HEK293 (cell line): ENCODE data around the gene SUGP2.
A peak's percentile ranks its signal among the peaks of the same experiment; 100 is the strongest.

Experiments used
- CTCF ChIA-PET: fragments of 350-600 bp; formaldehyde crosslinking; extraction: SDS; loops from one replicate; lab custom pipeline; 2021; ENCODE audit warnings: antibody characterized with exemption; lab: Yijun Ruan, JAX
- POLR2A ChIA-PET: fragments of 300-600 bp; formaldehyde crosslinking; extraction: SDS; loops from one replicate; lab custom pipeline; 2020; ENCODE audit warnings: antibody characterized with exemption, inconsistent platforms; lab: Yijun Ruan, JAX
- H3K27ac ChIP-seq: fragments of 200-500 bp; sonication (Bioruptor generic); 2 replicates; pipeline ENCODE4 v1.5.1; 2014; ENCODE audit warnings: low read depth, low read length, control low read depth, inconsistent platforms; ENCODE audit errors: extremely low read depth
- H3K36me3 ChIP-seq, 2 experiments: fragments of 200-500 bp in 1 of 2; sonication (Bioruptor generic) in 1 of 2; 1 replicate in 1 of 2; 2 replicates in 1 of 2; pipeline ENCODE4 v1.5.1; 2014 to 2017; ENCODE audit warnings: inconsistent platforms in 2 of 2, low read length in 2 of 2; ENCODE audit not compliant: control insufficient read depth in 2 of 2, insufficient read depth in 1 of 2
- H3K4me1 ChIP-seq: fragments of 200-500 bp; sonication (Bioruptor generic); 2 replicates; pipeline ENCODE4 v1.5.1; 2014; ENCODE audit warnings: mild to moderate bottlenecking, low read length, inconsistent platforms; ENCODE audit not compliant: control insufficient read depth, insufficient read depth
- H3K4me3 ChIP-seq: 2 replicates; pipeline ENCODE4 v1.5.1; 2011; ENCODE audit warnings: low read depth, mild to moderate bottlenecking, control low read depth, low read length, moderate library complexity
- H3K9me3 ChIP-seq: fragments of 200-500 bp; sonication (Bioruptor generic); 2 replicates; pipeline ENCODE4 v1.5.1; 2014; ENCODE audit warnings: low read depth, low read length, inconsistent platforms; ENCODE audit not compliant: control insufficient read depth, insufficient read depth
- GLI2 ChIP-seq: fragments of 450-650 bp; formaldehyde crosslinking; IDR thresholded peaks from 2 replicates; pipeline ENCODE4; 2017; ENCODE audit warnings: missing biosample characterization, missing genetic modification characterization, low read depth, borderline replicate concordance
- GLIS1 ChIP-seq: fragments of 450-650 bp; formaldehyde crosslinking; IDR thresholded peaks from 2 replicates; pipeline ENCODE4 v1.5.1; 2016; ENCODE audit warnings: missing biosample characterization, missing genetic modification characterization
- MYNN ChIP-seq: fragments of 450-650 bp; formaldehyde crosslinking; IDR thresholded peaks from 2 replicates; pipeline ENCODE4 v1.5.1; 2016; ENCODE audit warnings: missing biosample characterization, missing genetic modification characterization, borderline replicate concordance
- SP2 ChIP-seq: fragments of 450-650 bp; formaldehyde crosslinking; IDR thresholded peaks from 2 replicates; pipeline ENCODE4 v1.5.1; 2016; ENCODE audit warnings: missing biosample characterization, missing genetic modification characterization
- SP3 ChIP-seq: fragments of 450-650 bp; formaldehyde crosslinking; IDR thresholded peaks from 2 replicates; pipeline ENCODE4 v1.5.1; 2016; ENCODE audit warnings: missing biosample characterization, missing genetic modification characterization
- YY1 ChIP-seq: fragments of 450-650 bp; formaldehyde crosslinking; IDR thresholded peaks from 2 replicates; pipeline ENCODE4 v1.5.1; 2018; ENCODE audit warnings: missing biosample characterization, missing genetic modification characterization
- ZBTB1 ChIP-seq: fragments of 450-650 bp; formaldehyde crosslinking; IDR thresholded peaks from 2 replicates; pipeline ENCODE4 v1.5.1; 2016; ENCODE audit warnings: missing biosample characterization, missing genetic modification characterization
- ZBTB10 ChIP-seq: fragments of 450-650 bp; formaldehyde crosslinking; IDR thresholded peaks from 2 replicates; pipeline ENCODE4 v1.5.1; 2016; ENCODE audit warnings: missing biosample characterization, missing genetic modification characterization
- ZBTB26 ChIP-seq: fragments of 450-650 bp; formaldehyde crosslinking; optimal IDR thresholded peaks from 2 replicates; pipeline ENCODE3; 2016; ENCODE audit warnings: missing biosample characterization, mild to moderate bottlenecking, missing genetic modification characterization
- ZBTB8A ChIP-seq: fragments of 450-650 bp; formaldehyde crosslinking; IDR thresholded peaks from 2 replicates; pipeline ENCODE4 v1.5.1; 2016; ENCODE audit warnings: missing biosample characterization, missing genetic modification characterization
- ZNF155 ChIP-seq: fragments of 450-650 bp; formaldehyde crosslinking; IDR thresholded peaks from 2 replicates; pipeline ENCODE4 v1.5.1; 2016; ENCODE audit warnings: missing biosample characterization, missing genetic modification characterization
- ZNF16 ChIP-seq: fragments of 450-650 bp; formaldehyde crosslinking; IDR thresholded peaks from 2 replicates; pipeline ENCODE4 v1.5.1; 2016; ENCODE audit warnings: low read depth, missing biosample characterization, missing genetic modification characterization
- ZNF184 ChIP-seq: fragments of 450-650 bp; IDR thresholded peaks from 2 replicates; pipeline ENCODE4 v1.5.1; 2018; ENCODE audit warnings: missing biosample characterization, mild to moderate bottlenecking, missing genetic modification characterization
- ZNF239 ChIP-seq: fragments of 450-650 bp; formaldehyde crosslinking; IDR thresholded peaks from 2 replicates; pipeline ENCODE4 v1.5.1; 2016; ENCODE audit warnings: missing biosample characterization, missing genetic modification characterization
- ZNF354C ChIP-seq: fragments of 450-650 bp; formaldehyde crosslinking; IDR thresholded peaks from 2 replicates; pipeline ENCODE4 v1.5.1; 2016; ENCODE audit warnings: missing biosample characterization, missing genetic modification characterization, low read depth, borderline replicate concordance
- ZNF423 ChIP-seq: fragments of 450-650 bp; formaldehyde crosslinking; IDR thresholded peaks from 2 replicates; pipeline ENCODE4 v1.5.1; 2016; ENCODE audit warnings: missing biosample characterization, missing genetic modification characterization
- ZNF501 ChIP-seq: fragments of 450-650 bp; formaldehyde crosslinking; IDR thresholded peaks from 2 replicates; pipeline ENCODE4 v1.5.1; 2016; ENCODE audit warnings: missing biosample characterization, missing genetic modification characterization
- ZNF513 ChIP-seq: fragments of 450-650 bp; IDR thresholded peaks from 2 replicates; pipeline ENCODE4 v1.5.1; 2018; ENCODE audit warnings: missing biosample characterization, missing genetic modification characterization
- ZNF571 ChIP-seq: fragments of 450-650 bp; formaldehyde crosslinking; IDR thresholded peaks from 2 replicates; pipeline ENCODE4 v1.5.0; 2017; ENCODE audit warnings: missing biosample characterization, missing genetic modification characterization
- ZNF623 ChIP-seq: fragments of 450-650 bp; formaldehyde crosslinking; IDR thresholded peaks from 2 replicates; pipeline ENCODE4 v1.5.1; 2016; ENCODE audit warnings: missing biosample characterization, missing genetic modification characterization
- ZNF664 ChIP-seq: fragments of 450-650 bp; formaldehyde crosslinking; IDR thresholded peaks from 2 replicates; pipeline ENCODE4 v1.5.1; 2016; ENCODE audit warnings: missing biosample characterization, missing genetic modification characterization
- ZNF768 ChIP-seq: fragments of 450-650 bp; formaldehyde crosslinking; IDR thresholded peaks from 2 replicates; pipeline ENCODE4 v1.5.1; 2018; ENCODE audit warnings: missing biosample characterization, mild to moderate bottlenecking, missing genetic modification characterization
- ZXDB ChIP-seq: fragments of 450-650 bp; formaldehyde crosslinking; IDR thresholded peaks from 2 replicates; pipeline ENCODE4 v1.5.1; 2016; ENCODE audit warnings: missing biosample characterization, missing genetic modification characterization

SUGP2 gene

GRCh38 chr19:18951721-18952281, 81.5 kb downstream of the SUGP2 start:
- ChIA-PET CTCF (no interaction called here), POLR2A (no interaction called here)
- H3K4me1 ChIP-seq = no peaks in the 10 kb centered on the region
- no peaks in the 10 kb centered on the region for H3K36me3 ChIP-seq
- no peaks in the 10 kb centered on the region for H3K9me3 ChIP-seq
- no peak for TF ChIP-seq SP3
- peak; percentile 94 for TF ChIP-seq ZNF623
- TF ChIP-seq ZNF16 (tag by site-specific recombination) = peak; percentile 83
- no peak overlapping the region for H3K4me3 ChIP-seq
- no peak overlapping the region for H3K27ac ChIP-seq

GRCh38 chr19:18949858-18950257, 83.5 kb downstream of the SUGP2 start:
- TF ChIP-seq ZNF239 (tag by site-specific recombination) (no peak), GLI2 (tag by site-specific recombination) (no peak), YY1 (tag by site-specific recombination) (no peak), ZNF768 (tag by site-specific recombination) (no peak), ZNF423 (no peak), ZXDB (tag by site-specific recombination) (no peak), ZNF155 (no peak), ZNF354C (tag by site-specific recombination) (no peak), ZBTB8A (tag by site-specific recombination) (no peak), MYNN (tag by site-specific recombination) (no peak), ZBTB10 (no peak)
- Histone ChIP-seq H3K36me3 (no peaks in the 10 kb centered on the region), H3K4me3 (no peak overlapping the region), H3K27ac (no peak overlapping the region), H3K9me3 (no peaks in the 10 kb centered on the region), H3K4me1 (no peaks in the 10 kb centered on the region)
- ChIA-PET CTCF (interaction anchor here (0.6 to 0.9 kb wide), 3 partner anchors 21 to 83 kb away, joined by 3 read pairs; no protein-coding TSS in a partner anchor), POLR2A (no interaction called here)

- CTCF ChIA-PET = interaction anchor here (0.6 to 1.6 kb wide), 3 partner anchors 38 to 43 kb away, joined by 3 to 8 read pairs (median 5); no protein-coding TSS in a partner anchor
- H3K4me3 ChIP-seq = no peak overlapping the region
- H3K4me1 ChIP-seq = no peaks in the 10 kb centered on the region
- TF ChIP-seq GLIS1 (no peak), ZBTB1 (tag by site-specific recombination) (no peak), SP2 (no peak), ZNF184 (no peak), ZBTB26 (tag by site-specific recombination) (no peak), ZNF513 (no peak), ZNF664 (no peak), ZNF501 (tag by site-specific recombination) (no peak), ZNF571 (no peak)
- H3K36me3 ChIP-seq = no peaks in the 10 kb centered on the region
- no peak overlapping the region for H3K27ac ChIP-seq
- POLR2A ChIA-PET = no interaction called here
- no peaks in the 10 kb centered on the region for H3K9me3 ChIP-seq
Measured at GRCh38 chr19:18948976-18949356, 84.4 kb downstream of the SUGP2 start.
